Mesenchymal stem cell (in vitro differentiated cells and primary cell): ENCODE results near the gene FOXN3.

Source experiments
- DNase-seq: peaks from one replicate; pipeline ENCODE4 v3.0.0-alpha.2; 2013
- H2AFZ ChIP-seq: one replicate; pipeline ENCODE4 v1.6.1; 2013; ENCODE audit warnings: low read depth, mild to moderate bottlenecking, control low read depth, inconsistent platforms, low read length, moderate library complexity
- H2AK5ac ChIP-seq: 2 replicates; pipeline ENCODE4 v1.6.1; 2013; ENCODE audit warnings: low read length, moderate library complexity, mild to moderate bottlenecking, inconsistent platforms; ENCODE audit not compliant: severe bottlenecking
- H2BK120ac ChIP-seq: one replicate; pipeline ENCODE4 v1.6.1; 2013; ENCODE audit warnings: low read depth, mild to moderate bottlenecking, inconsistent platforms, low read length, moderate library complexity
- H2BK12ac ChIP-seq, 2 experiments: one replicate each; pipeline ENCODE4 v1.6.1; 2013; ENCODE audit warnings: inconsistent platforms in 2 of 2, low read length in 2 of 2, mild to moderate bottlenecking in 2 of 2, moderate library complexity in 2 of 2, control low read depth in 1 of 2
- H2BK15ac ChIP-seq: one replicate; pipeline ENCODE4 v1.6.1; 2013; ENCODE audit warnings: mild to moderate bottlenecking, low read depth, inconsistent platforms; ENCODE audit not compliant: poor library complexity, severe bottlenecking
- H2BK5ac ChIP-seq: 2 replicates; pipeline ENCODE4 v1.6.1; 2013; ENCODE audit warnings: low read depth, mild to moderate bottlenecking, low read length, control low read depth, inconsistent platforms; ENCODE audit not compliant: poor library complexity, severe bottlenecking
- H3K14ac ChIP-seq, 2 experiments: one replicate each; pipeline ENCODE4 v1.6.1; 2013; ENCODE audit warnings: inconsistent platforms in 2 of 2, low read length in 2 of 2, control low read depth in 1 of 2, mild to moderate bottlenecking in 1 of 2, moderate library complexity in 1 of 2
- H3K18ac ChIP-seq, 2 experiments: one replicate each; pipeline ENCODE4 v1.6.1; 2013; ENCODE audit warnings: inconsistent platforms in 2 of 2, low read length in 2 of 2, control low read depth in 1 of 2, low read depth in 1 of 2, mild to moderate bottlenecking in 1 of 2
- H3K23ac ChIP-seq, 2 experiments: one replicate each; pipeline ENCODE4 v1.6.1; 2013; ENCODE audit warnings: inconsistent platforms in 2 of 2, low read length in 2 of 2, mild to moderate bottlenecking in 2 of 2, moderate library complexity in 2 of 2, control low read depth in 1 of 2
- H3K27ac ChIP-seq: 2 replicates; pipeline ENCODE4 v1.5.1; 2013; ENCODE audit warnings: mild to moderate bottlenecking, moderate library complexity, low read length, control low read depth, inconsistent platforms; ENCODE audit not compliant: poor library complexity, severe bottlenecking
- H3K27me3 ChIP-seq, 2 experiments: 2 replicates each; pipeline versions ENCODE4 v1.6.1 to v1.7.0; 2013; ENCODE audit warnings: low read length in 2 of 2, mild to moderate bottlenecking in 2 of 2, moderate library complexity in 2 of 2, control low read depth in 1 of 2, inconsistent platforms in 1 of 2; ENCODE audit not compliant: control insufficient read depth in 1 of 2, insufficient read depth in 1 of 2
- H3K36me3 ChIP-seq, 2 experiments: 2 replicates each; pipeline versions ENCODE4 v1.6.1 to v1.7.0; 2013; ENCODE audit warnings: low read length in 2 of 2, control low read depth in 1 of 2, inconsistent platforms in 1 of 2, low read depth in 1 of 2, mild to moderate bottlenecking in 1 of 2; ENCODE audit not compliant: insufficient read depth in 2 of 2, control insufficient read depth in 1 of 2
- H3K4ac ChIP-seq, 2 experiments: one replicate each; pipeline ENCODE4 v1.6.1; 2013; ENCODE audit warnings: inconsistent platforms in 2 of 2, low read length in 2 of 2, mild to moderate bottlenecking in 2 of 2, moderate library complexity in 2 of 2, control low read depth in 1 of 2, low read depth in 1 of 2
- H3K4me1 ChIP-seq: 2 replicates; pipeline ENCODE4 v1.6.1; 2013; ENCODE audit warnings: low read depth, low read length, control low read depth; ENCODE audit not compliant: control insufficient read depth, insufficient read depth
- H3K4me2 ChIP-seq: 2 replicates; pipeline ENCODE4 v1.6.1; 2013; ENCODE audit warnings: low read length, mild to moderate bottlenecking, inconsistent platforms; ENCODE audit not compliant: poor library complexity, severe bottlenecking
- H3K4me3 ChIP-seq, 2 experiments: 2 replicates each; pipeline versions ENCODE4 v1.5.1 to v1.7.0; 2013; ENCODE audit warnings: low read length in 2 of 2, mild to moderate bottlenecking in 2 of 2, control low read depth in 1 of 2, low read depth in 1 of 2; ENCODE audit not compliant: insufficient read depth in 1 of 2
- H3K79me1 ChIP-seq: replicated peaks from 2 replicates; pipeline ENCODE4 v1.6.1; 2013; ENCODE audit warnings: mild to moderate bottlenecking, control low read depth, low read length, inconsistent platforms; ENCODE audit not compliant: poor library complexity, severe bottlenecking
- H3K9ac ChIP-seq: 2 replicates; pipeline ENCODE4 v1.7.0; 2013; ENCODE audit warnings: mild to moderate bottlenecking, low read length, moderate library complexity
- H3K9me3 ChIP-seq: 2 replicates; pipeline ENCODE4 v1.7.0; 2013; ENCODE audit warnings: mild to moderate bottlenecking, low read length; ENCODE audit not compliant: control insufficient read depth
- H4K8ac ChIP-seq: one replicate; pipeline ENCODE4 v1.6.1; 2013; ENCODE audit warnings: inconsistent platforms, mild to moderate bottlenecking, low read length, moderate library complexity
- H4K91ac ChIP-seq: one replicate; pipeline ENCODE4 v1.6.1; 2013; ENCODE audit warnings: mild to moderate bottlenecking, low read length, inconsistent platforms
- WGBS: methylation state at CpG from one replicate; pipeline ENCODE4 v1.1.7; 2013; ENCODE audit warnings: mixed read lengths; 5-methylcytosine and 5-hydroxymethylcytosine counted together

FOXN3 gene

DNA sequence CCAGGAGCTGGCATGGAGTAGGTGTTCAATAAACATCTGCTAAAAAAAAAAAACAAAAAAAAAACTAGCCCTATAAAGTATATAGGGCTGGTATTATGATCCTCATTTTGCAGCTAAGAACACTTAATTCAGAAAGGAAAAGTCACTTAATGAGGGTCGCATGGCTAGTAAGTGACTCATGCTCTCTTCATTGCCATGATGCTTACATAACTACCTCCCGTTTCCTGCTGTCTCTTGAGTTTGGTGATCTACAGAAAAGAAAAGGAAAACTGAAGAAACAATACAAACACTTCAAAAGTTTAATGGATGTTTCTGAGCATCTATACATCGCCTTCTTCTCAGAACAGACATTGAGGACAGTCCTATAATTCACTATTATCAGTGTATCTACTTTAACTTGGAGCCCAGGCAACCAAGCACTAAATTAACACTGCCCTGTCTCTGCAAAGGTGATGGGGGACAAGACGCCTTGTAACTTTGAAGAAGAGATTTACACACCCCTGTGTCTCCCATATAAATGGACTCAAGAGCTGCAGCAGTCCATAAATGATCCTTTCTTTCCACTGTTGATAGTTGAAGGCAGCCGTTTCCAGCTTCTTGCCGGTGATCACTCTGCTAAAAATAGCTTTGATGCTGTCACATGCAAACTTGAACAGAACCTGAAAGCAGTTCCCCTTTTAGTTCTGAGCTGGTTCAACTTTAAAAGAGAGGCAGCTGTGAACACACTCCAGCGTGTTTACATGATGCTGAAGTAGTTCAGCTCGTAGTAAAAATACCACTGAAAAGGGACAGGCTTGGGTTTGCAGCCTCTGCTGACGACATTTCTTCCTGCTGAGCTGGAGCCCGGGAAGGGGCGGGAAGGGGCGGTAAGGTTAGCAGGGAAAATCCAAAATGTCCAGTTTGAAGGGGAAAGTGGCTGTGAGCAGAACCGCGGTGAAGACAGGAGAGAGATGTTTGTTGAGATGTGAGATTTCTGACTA, 113.3 kb downstream of the FOXN3 start:
- peak; percentile 99 for DNase-seq
- WGBS: 1% methylated on average over 13 of the region's 14 CpGs
- peak overlapping the region; percentile 82 for H4K8ac ChIP-seq

DNA sequence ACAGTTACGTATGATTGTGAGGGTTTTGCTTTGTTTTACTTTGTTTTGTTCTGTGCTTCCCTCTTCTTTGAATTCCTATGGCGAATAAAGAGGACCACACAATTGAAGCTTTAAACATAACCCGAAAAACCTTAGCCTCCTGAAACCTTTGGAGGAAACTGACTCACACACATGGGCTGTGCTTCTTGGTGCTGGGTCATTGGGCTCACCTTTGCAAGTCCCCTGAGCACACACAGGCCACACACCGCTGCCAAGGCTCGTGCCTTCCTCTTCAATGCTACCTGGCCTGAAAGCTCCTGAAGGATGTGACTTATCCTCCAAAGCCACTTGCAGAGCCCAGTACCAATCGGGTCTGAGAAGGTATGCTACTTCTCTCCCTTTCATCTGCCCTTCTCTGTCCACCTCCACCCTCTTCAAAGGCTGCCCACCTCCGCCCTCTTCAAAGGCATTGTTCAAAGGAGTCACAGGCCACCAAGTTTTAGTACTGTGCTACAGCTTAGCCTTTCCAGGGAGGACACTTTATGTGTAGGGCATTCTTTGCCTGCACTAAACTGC, 114.6 kb downstream of the FOXN3 start:
- H3K4me2 ChIP-seq: no peak overlapping the region

More for the DNA sequence above, 113.3 kb downstream of the FOXN3 start:
- Histone ChIP-seq H3K9me3 (no peaks in the 10 kb centered on the region), H2AK5ac (no peak overlapping the region), H4K91ac (no peak overlapping the region), H3K14ac (no peak overlapping the region), H3K4me1 (peaks cover 21% of the 10 kb centered on the region), H2BK15ac (no peak overlapping the region), H3K79me1 (peaks cover 37% of the 10 kb centered on the region), H3K27ac (peak overlapping the region; percentile 75), H3K23ac (no peak overlapping the region), H3K4ac (peak overlapping the region in 1 of 2 experiments; percentile 32), H2BK5ac (no peak overlapping the region), H3K27me3 (no peaks in the 10 kb centered on the region), H2BK12ac (peak overlapping the region in 1 of 2 experiments; percentile 60), H3K9ac (peak overlapping the region; percentile 94), H3K4me3 (peak overlapping the region in 1 of 2 experiments; percentile 70), H2AFZ (no peak overlapping the region), H2BK120ac (no peak overlapping the region), H3K36me3 (no peaks in the 10 kb centered on the region), H3K4me2 (peak overlapping the region; percentile 67), H3K18ac (peak overlapping the region; percentile 80 to 85)

DNA sequence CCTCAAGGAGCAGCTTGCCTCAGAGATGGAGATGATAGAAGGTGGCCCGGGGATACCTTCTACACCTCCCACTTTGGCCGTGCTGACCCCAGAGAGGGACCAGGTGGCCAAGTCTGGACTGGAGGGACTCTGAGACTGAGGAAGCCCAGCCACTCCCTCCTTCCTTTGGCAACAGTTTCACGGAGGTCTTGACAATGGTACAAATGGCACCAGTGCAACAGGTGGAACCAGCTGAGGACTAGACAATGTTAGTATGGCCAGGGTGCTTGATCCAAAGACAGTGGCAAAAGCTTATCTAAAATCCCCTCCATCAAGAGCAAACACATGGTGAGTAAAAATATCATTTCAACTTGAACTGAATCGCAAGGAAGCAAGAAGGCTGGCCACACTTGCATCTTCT, 117.4 kb downstream of the FOXN3 start:
- Histone ChIP-seq H3K4ac (no peak overlapping the region), H3K18ac (no peak overlapping the region), H3K36me3 (no peaks in the 10 kb centered on the region), H2AK5ac (no peak overlapping the region), H4K8ac (no peak overlapping the region), H3K27ac (no peak overlapping the region), H3K4me3 (no peak overlapping the region), H3K14ac (no peak overlapping the region), H3K27me3 (no peaks in the 10 kb centered on the region), H2BK15ac (no peak overlapping the region), H3K4me1 (peaks cover 14% of the 10 kb centered on the region), H3K4me2 (no peak overlapping the region), H2BK5ac (no peak overlapping the region), H3K9ac (no peak overlapping the region), H3K23ac (no peak overlapping the region), H4K91ac (no peak overlapping the region), H2BK120ac (no peak overlapping the region), H2AFZ (no peak overlapping the region), H3K79me1 (peaks cover 29% of the 10 kb centered on the region), H3K9me3 (no peaks in the 10 kb centered on the region), H2BK12ac (no peak overlapping the region)
- WGBS: 94% methylated on average over 4 of the region's 4 CpGs
- DNase-seq: no peak

More for the DNA sequence above, 114.6 kb downstream of the FOXN3 start:
- Histone ChIP-seq H4K8ac (no peak overlapping the region), H2AK5ac (peak overlapping the region; percentile 13), H2BK120ac (no peak overlapping the region), H2BK5ac (no peak overlapping the region), H3K9ac (no peak overlapping the region), H3K14ac (peak overlapping the region in 1 of 2 experiments; percentile 89), H3K9me3 (no peaks in the 10 kb centered on the region), H3K23ac (peak overlapping the region in 1 of 2 experiments; percentile 18), H3K36me3 (no peaks in the 10 kb centered on the region), H3K18ac (peak overlapping the region; percentile 14 to 79), H3K4ac (peak overlapping the region; percentile 10 to 56), H4K91ac (peak overlapping the region; percentile 5), H3K4me3 (no peak overlapping the region), H3K4me1 (peaks cover 18% of the 10 kb centered on the region), H2AFZ (no peak overlapping the region), H3K27ac (peak overlapping the region; percentile 48), H2BK12ac (peak overlapping the region; percentile 35 to 90), H3K27me3 (no peaks in the 10 kb centered on the region), H2BK15ac (no peak overlapping the region), H3K79me1 (peaks cover 31% of the 10 kb centered on the region)
- peak; percentile 1 for DNase-seq
- 81% methylated on average over 6 of the region's 7 CpGs for WGBS
